ENCODE measurements around the gene DGKG. TPM values are rescaled to one million over a fixed set of nuclear protein-coding genes. Genes with fewer than 3 reads are reported as not detected.

DGKG gene
- total RNA-seq, 1 donor from 2014 or later, result 4.7 TPM

GRCh38 chr3:186322761-186323160 is 39.3 kb downstream of the DGKG start:
- no peak for TF ChIP-seq CTCF (IDR thresholded peaks at IDR 0.05)
- Histone ChIP-seq H3K36me3 (no peaks in the 10 kb centered on the region), H3K27me3 (no peaks in the 10 kb centered on the region), H3K4me3 (no peak overlapping the region), H3K27ac (no peak overlapping the region), H3K4me1 (no peaks in the 10 kb centered on the region), H3K9me3 (no peaks in the 10 kb centered on the region)
- DNase-seq, result no peak
- intact Hi-C loops (cut with DNase I), result no loop called here
- no peak for ATAC-seq

GRCh38 chr3:186321746-186322145 is 40.3 kb downstream of the DGKG start:
- Histone ChIP-seq H3K4me1 (no peaks in the 10 kb centered on the region), H3K27me3 (no peaks in the 10 kb centered on the region), H3K27ac (no peak overlapping the region), H3K4me3 (no peak overlapping the region), H3K36me3 (no peaks in the 10 kb centered on the region), H3K9me3 (no peaks in the 10 kb centered on the region)
- ATAC-seq, result no peak
- intact Hi-C loops (cut with DNase I), result no loop called here
- no peak for DNase-seq
- no peak for TF ChIP-seq CTCF (IDR thresholded peaks at IDR 0.05)

GRCh38 chr3:186320862-186321568 is 41.0 kb downstream of the DGKG start:
- no peak overlapping the region for H3K4me3 ChIP-seq
- intact Hi-C loops (cut with DNase I), result no loop called here
- TF ChIP-seq CTCF (IDR thresholded peaks at IDR 0.05), result no peak
- DNase-seq, result no peak
- H3K36me3 ChIP-seq, result no peaks in the 10 kb centered on the region
- no peaks in the 10 kb centered on the region for H3K4me1 ChIP-seq
- H3K27ac ChIP-seq, result no peak overlapping the region
- no peaks in the 10 kb centered on the region for H3K9me3 ChIP-seq
- no peaks in the 10 kb centered on the region for H3K27me3 ChIP-seq
- ATAC-seq, result no peak

GRCh38 chr3:186319945-186320344 is 42.1 kb downstream of the DGKG start:
- H3K4me3 ChIP-seq, result no peak overlapping the region

GRCh38 chr3:186318135-186318534 is 43.9 kb downstream of the DGKG start:
- intact Hi-C loops (cut with DNase I), result no loop called here
- no peak for ATAC-seq

More at GRCh38 chr3:186319945-186320344, 42.1 kb downstream of the DGKG start:
- intact Hi-C loops (cut with DNase I), result no loop called here
- Histone ChIP-seq H3K27me3 (no peaks in the 10 kb centered on the region), H3K36me3 (no peaks in the 10 kb centered on the region), H3K4me1 (no peaks in the 10 kb centered on the region), H3K27ac (no peak overlapping the region), H3K9me3 (no peaks in the 10 kb centered on the region)
- DNase-seq, result no peak
- no peak for ATAC-seq
- no peak for TF ChIP-seq CTCF (IDR thresholded peaks at IDR 0.05)

More at GRCh38 chr3:186318135-186318534, 43.9 kb downstream of the DGKG start:
- DNase-seq, result no peak
- H3K36me3 ChIP-seq, result no peaks in the 10 kb centered on the region
- no peak overlapping the region for H3K27ac ChIP-seq
- H3K9me3 ChIP-seq, result no peaks in the 10 kb centered on the region
- no peaks in the 10 kb centered on the region for H3K4me1 ChIP-seq
- H3K4me3 ChIP-seq, result no peak overlapping the region
- no peaks in the 10 kb centered on the region for H3K27me3 ChIP-seq
- no peak for TF ChIP-seq CTCF (IDR thresholded peaks at IDR 0.05)
